Thoracic aorta (tissue), 2 donors: ENCODE data around the gene C21orf58. TPM values are rescaled to one million over a fixed set of nuclear protein-coding genes. Genes with fewer than 3 reads are reported as not detected.

ENCODE experiments used
- ATAC-seq: fragments of 150-250 bp; one replicate; pipeline ENCODE4 v1.8.0; 2017; ENCODE audit warnings: low read depth; ENCODE audit not compliant: insufficient number of reproducible peaks, low FRiP score
- DNase-seq: peaks from one replicate; pipeline ENCODE4 v3.0.0-alpha.2; 2020; ENCODE audit warnings: low spot score
- H3K27ac ChIP-seq, 2 donors: fragments of 200-600 bp; sonication (generic); 1 replicate in 1 of 2; 2 replicates in 1 of 2; pipeline ENCODE4 v1.5.1; 2016; ENCODE audit warnings: mild to moderate bottlenecking in 2 of 2, moderate library complexity in 2 of 2
- H3K27me3 ChIP-seq: fragments of 200-600 bp; sonication (generic); replicated peaks from 2 replicates; pipeline ENCODE4 v1.6.0; 2016; ENCODE audit warnings: mild to moderate bottlenecking; ENCODE audit not compliant: insufficient read depth
- H3K36me3 ChIP-seq: fragments of 200-600 bp; sonication (generic); one replicate; pipeline ENCODE4 v1.5.1; 2016
- H3K4me1 ChIP-seq, 2 donors: fragments of 200-600 bp; sonication (generic); 1 replicate in 1 of 2; 2 replicates in 1 of 2; pipeline versions ENCODE4 v1.5.1 to v1.6.0; 2016; ENCODE audit warnings: low read depth in 2 of 2, mild to moderate bottlenecking in 1 of 2; ENCODE audit not compliant: control insufficient read depth in 1 of 2
- H3K4me3 ChIP-seq: fragments of 200-600 bp; sonication (generic); 2 replicates; pipeline ENCODE4 v1.5.1; 2016; ENCODE audit warnings: mild to moderate bottlenecking
- H3K9me3 ChIP-seq: fragments of 200-600 bp; sonication (generic); 2 replicates; pipeline ENCODE4 v1.5.1; 2016
- total RNA-seq, 2 donors: library from RNA; depleted of rRNA; stranded (reverse); fragments of >200 nt; gene quantifications; one replicate each; pipeline versions ENCODE4 v1.1.0 to v1.2.3, GENCODE V29; 2016
- TF ChIP-seq, protein P1 (sequence below): fragments of 200-600 bp; sonication (generic); IDR thresholded peaks from one replicate; pipeline ENCODE4 v1.5.1; 2019; ENCODE audit warnings: antibody characterized with exemption

The C21orf58 gene
- total RNA-seq, 2 donors from 2014 or later: 0.81 to 3.2 TPM

- ATAC-seq: no peak
- no peaks in the 10 kb centered on the region for H3K9me3 ChIP-seq
- H3K4me3 ChIP-seq: no peak overlapping the region
- no peak for DNase-seq
- H3K36me3 ChIP-seq: peaks cover 6% of the 10 kb centered on the region
- no peak overlapping the region for H3K27ac ChIP-seq
- H3K27me3 ChIP-seq: no peaks in the 10 kb centered on the region
- peaks cover 2 to 17% of the 10 kb centered on the region in 2 donors for H3K4me1 ChIP-seq
- TF ChIP-seq, protein P1, sequence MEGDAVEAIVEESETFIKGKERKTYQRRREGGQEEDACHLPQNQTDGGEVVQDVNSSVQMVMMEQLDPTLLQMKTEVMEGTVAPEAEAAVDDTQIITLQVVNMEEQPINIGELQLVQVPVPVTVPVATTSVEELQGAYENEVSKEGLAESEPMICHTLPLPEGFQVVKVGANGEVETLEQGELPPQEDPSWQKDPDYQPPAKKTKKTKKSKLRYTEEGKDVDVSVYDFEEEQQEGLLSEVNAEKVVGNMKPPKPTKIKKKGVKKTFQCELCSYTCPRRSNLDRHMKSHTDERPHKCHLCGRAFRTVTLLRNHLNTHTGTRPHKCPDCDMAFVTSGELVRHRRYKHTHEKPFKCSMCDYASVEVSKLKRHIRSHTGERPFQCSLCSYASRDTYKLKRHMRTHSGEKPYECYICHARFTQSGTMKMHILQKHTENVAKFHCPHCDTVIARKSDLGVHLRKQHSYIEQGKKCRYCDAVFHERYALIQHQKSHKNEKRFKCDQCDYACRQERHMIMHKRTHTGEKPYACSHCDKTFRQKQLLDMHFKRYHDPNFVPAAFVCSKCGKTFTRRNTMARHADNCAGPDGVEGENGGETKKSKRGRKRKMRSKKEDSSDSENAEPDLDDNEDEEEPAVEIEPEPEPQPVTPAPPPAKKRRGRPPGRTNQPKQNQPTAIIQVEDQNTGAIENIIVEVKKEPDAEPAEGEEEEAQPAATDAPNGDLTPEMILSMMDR: no peak
Measured at GRCh38 chr21:46328151-46328550, 4.5 kb upstream of the C21orf58 start.

DNA sequence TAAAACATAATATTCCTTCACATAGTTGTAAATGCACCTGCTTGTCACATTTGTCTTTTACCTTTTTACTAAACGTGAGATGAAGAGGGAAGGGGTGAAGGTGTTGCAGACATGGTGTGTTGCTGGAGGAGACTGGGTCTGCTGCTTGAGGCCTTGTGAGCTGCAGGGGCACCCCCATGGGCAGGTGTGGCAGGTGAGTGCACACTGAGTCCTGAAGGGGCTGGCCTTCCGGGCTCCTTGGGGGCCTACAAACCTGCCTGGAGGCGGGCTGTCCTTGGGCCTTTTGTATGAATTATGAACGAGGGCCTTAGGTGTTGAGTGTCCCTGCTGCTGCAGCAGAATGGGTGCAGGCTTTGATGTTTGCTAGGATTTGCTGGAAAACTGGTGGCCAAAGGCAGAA lies 4.0 kb upstream of the C21orf58 start:
- ATAC-seq (no peak), DNase-seq (no peak)
- Histone ChIP-seq H3K4me3 (no peak overlapping the region), H3K9me3 (no peaks in the 10 kb centered on the region), H3K27me3 (no peaks in the 10 kb centered on the region), H3K27ac (no peak overlapping the region), H3K36me3 (peaks cover 6% of the 10 kb centered on the region), H3K4me1 (peaks cover 6 to 21% of the 10 kb centered on the region in 2 donors)
- TF ChIP-seq, protein P1: no peak

DNA sequence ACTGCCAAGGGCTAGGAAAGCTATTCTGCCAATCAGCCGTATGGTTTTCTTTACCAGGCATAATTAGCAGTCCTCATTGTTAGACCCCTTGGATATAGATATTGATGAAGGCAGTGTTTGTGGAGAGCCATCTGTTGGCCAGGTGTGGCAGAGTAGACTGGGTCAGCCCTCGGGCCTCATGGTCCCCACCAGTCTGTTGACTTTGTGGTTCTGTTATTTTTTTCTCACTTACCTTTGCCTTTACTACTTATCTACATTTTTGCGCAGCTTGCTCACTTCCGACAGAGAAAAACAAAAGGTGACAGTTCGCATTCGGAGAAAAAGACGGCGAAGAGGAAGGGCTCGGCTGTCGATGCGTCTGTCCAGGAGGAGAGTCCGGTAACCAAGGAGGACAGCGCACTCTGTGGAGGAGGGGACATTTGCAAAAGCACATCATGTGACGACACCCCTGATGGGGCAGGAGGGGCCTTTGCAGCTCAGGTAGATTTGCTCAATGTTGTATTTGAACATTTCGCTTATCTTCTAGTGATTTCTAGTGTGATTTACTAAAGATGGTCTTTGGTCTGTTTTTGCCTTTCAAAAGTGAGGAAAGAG lies 2.5 kb upstream of the C21orf58 start:
- TF ChIP-seq, protein P1: no peak
- no peak overlapping the region for H3K27ac ChIP-seq
- ATAC-seq: no peak

GRCh38 chr21:46325073-46325912 lies 1.6 kb upstream of the C21orf58 start:
- peaks cover 6% of the 10 kb centered on the region for H3K36me3 ChIP-seq
- H3K9me3 ChIP-seq: no peaks in the 10 kb centered on the region
- peak overlapping the region; percentile 87 for H3K4me3 ChIP-seq
- DNase-seq (no peak), ATAC-seq (no peak)
- TF ChIP-seq, protein P1: no peak
- H3K27ac ChIP-seq: peak overlapping the region; percentile 64 to 72
- H3K27me3 ChIP-seq: no peaks in the 10 kb centered on the region
- H3K4me1 ChIP-seq: peaks cover 13 to 29% of the 10 kb centered on the region in 2 donors

More for the DNA sequence above, 2.5 kb upstream of the C21orf58 start:
- Histone ChIP-seq H3K9me3 (no peaks in the 10 kb centered on the region), H3K4me3 (no peak overlapping the region), H3K4me1 (peaks cover 13 to 29% of the 10 kb centered on the region in 2 donors), H3K36me3 (peaks cover 6% of the 10 kb centered on the region), H3K27me3 (no peaks in the 10 kb centered on the region)
- no peak for DNase-seq

DNA sequence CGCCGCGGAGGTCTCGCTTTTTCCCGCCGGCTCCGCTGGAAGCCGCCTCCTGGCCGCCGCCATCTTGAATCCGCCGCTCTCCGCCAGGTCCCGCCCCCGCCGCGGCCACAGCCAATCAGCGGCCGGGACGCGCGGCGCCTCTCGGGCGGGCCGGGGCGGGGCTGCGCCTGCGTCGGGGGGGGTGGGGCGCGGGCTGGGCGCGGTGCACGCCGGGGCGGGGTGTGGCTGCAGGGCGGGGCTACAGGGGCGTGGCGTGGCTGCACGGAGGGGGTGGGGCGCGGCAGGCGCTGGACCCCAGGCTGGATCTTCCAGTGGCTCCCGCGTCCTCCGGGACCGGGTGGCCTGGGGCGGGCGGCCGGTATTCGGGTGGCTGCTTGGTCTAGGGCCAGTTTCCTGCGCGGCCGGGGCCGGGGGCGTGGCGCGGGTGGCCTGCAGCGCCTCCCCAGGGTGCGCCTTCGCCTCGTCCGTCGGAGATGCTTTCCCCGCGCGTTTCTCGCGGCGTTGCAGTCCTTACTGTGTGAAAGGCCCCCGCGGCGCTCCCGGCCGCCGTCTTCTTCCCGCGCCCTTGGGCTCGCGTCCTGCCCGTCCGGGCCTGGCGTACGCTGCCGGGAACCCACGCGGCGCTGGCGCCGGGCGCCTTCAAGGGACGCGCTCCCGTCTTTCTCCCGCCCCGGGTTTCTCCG lies 861 bp upstream of the C21orf58 start:
- H3K4me1 ChIP-seq: peaks cover 13 to 29% of the 10 kb centered on the region in 2 donors
- H3K27ac ChIP-seq: peak overlapping the region; percentile 91 to 95
- TF ChIP-seq, protein P1: no peak
- H3K4me3 ChIP-seq: peak overlapping the region; percentile 87
- no peaks in the 10 kb centered on the region for H3K27me3 ChIP-seq
- ATAC-seq (peak; percentile 85), DNase-seq (peak; percentile 20)
- H3K9me3 ChIP-seq: no peaks in the 10 kb centered on the region
- H3K36me3 ChIP-seq: peaks cover 6% of the 10 kb centered on the region
